Nephron (organoid): ENCODE data around the gene LGALS7.
A peak's percentile ranks its signal among the peaks of the same experiment; 100 is the strongest.
"Not testable (repeated sequence)": the region's sequence is repeated elsewhere in the genome, so short reads cannot be mapped to it uniquely, and the experiment has no call there.

ENCODE experiments used
- H3K27ac Mint-ChIP-seq, 3 experiments: 2 replicates each; pipeline ENCODE4 v1.8.0; 2020; ENCODE audit warnings: mixed read lengths in 3 of 3, mild to moderate bottlenecking in 2 of 3, moderate library complexity in 1 of 3
- H3K27me3 Mint-ChIP-seq: 2 replicates; pipeline ENCODE4 v1.8.0; 2021; ENCODE audit warnings: low read depth, mild to moderate bottlenecking, moderate library complexity, mixed read lengths
- H3K36me3 Mint-ChIP-seq: 2 replicates; pipeline ENCODE4 v1.8.0; 2020; ENCODE audit warnings: low read depth, mixed read lengths
- H3K4me1 Mint-ChIP-seq: 2 replicates; pipeline ENCODE4 v1.8.0; 2020; ENCODE audit warnings: mixed read lengths
- H3K4me3 Mint-ChIP-seq, 3 experiments: 2 replicates each; pipeline ENCODE4 v1.8.0; 2020; ENCODE audit warnings: mild to moderate bottlenecking in 3 of 3, mixed read lengths in 3 of 3, moderate library complexity in 2 of 3
- H3K9me3 Mint-ChIP-seq: 2 replicates; pipeline ENCODE4 v1.8.0; 2020; ENCODE audit warnings: mixed read lengths
- CTCF ChIP-seq, 3 experiments: fragments of 200-600 bp; sonication (generic); IDR thresholded peaks; one replicate each; pipeline ENCODE4 v1.5.0; 2021; ENCODE audit warnings: antibody characterized with exemption in 3 of 3; ENCODE audit not compliant: unreplicated experiment in 3 of 3

LGALS7 gene

GRCh38 chr19:38809592-38810252, 36.4 kb upstream of the LGALS7 start:
- Mint-ChIP-seq H3K4me3 (no peak overlapping the region), H3K4me1 (peaks cover 9% of the 10 kb centered on the region), H3K36me3 (no peaks in the 10 kb centered on the region), H3K27ac (peak overlapping the region in 1 of 3 experiments; percentile 63), H3K27me3 (no peaks in the 10 kb centered on the region), H3K9me3 (no peaks in the 10 kb centered on the region)
- no peak for TF ChIP-seq CTCF (IDR thresholded peaks at IDR 0.05; ENCODE audit: unreplicated experiment in 3 of 3)

- H3K4me1 Mint-ChIP-seq = peaks cover 9% of the 10 kb centered on the region
- H3K9me3 Mint-ChIP-seq = no peaks in the 10 kb centered on the region
- no peaks in the 10 kb centered on the region for H3K27me3 Mint-ChIP-seq
- no peaks in the 10 kb centered on the region for H3K36me3 Mint-ChIP-seq
- H3K27ac Mint-ChIP-seq = no peak overlapping the region
- TF ChIP-seq CTCF (IDR thresholded peaks at IDR 0.05; ENCODE audit: unreplicated experiment in 3 of 3) = no peak
- no peak overlapping the region for H3K4me3 Mint-ChIP-seq
Observed at GRCh38 chr19:38808741-38809140, 35.4 kb upstream of the LGALS7 start.

GRCh38 chr19:38807374-38808098, 34.2 kb upstream of the LGALS7 start:
- not testable (repeated sequence) for H3K4me3 Mint-ChIP-seq, H3K36me3 Mint-ChIP-seq, H3K27me3 Mint-ChIP-seq, H3K4me1 Mint-ChIP-seq, H3K9me3 Mint-ChIP-seq
- H3K27ac Mint-ChIP-seq = peak overlapping the region; percentile 75 to 91 (median 89)

GRCh38 chr19:38806371-38806770, 33.1 kb upstream of the LGALS7 start:
- Mint-ChIP-seq H3K4me1 (peaks cover 9% of the 10 kb centered on the region), H3K9me3 (no peaks in the 10 kb centered on the region), H3K27me3 (no peaks in the 10 kb centered on the region), H3K36me3 (no peaks in the 10 kb centered on the region), H3K4me3 (no peak overlapping the region), H3K27ac (no peak overlapping the region)
- TF ChIP-seq CTCF (IDR thresholded peaks at IDR 0.05; ENCODE audit: unreplicated experiment in 3 of 3) = no peak

- H3K27me3 Mint-ChIP-seq = no peaks in the 10 kb centered on the region
- no peak for TF ChIP-seq CTCF (IDR thresholded peaks at IDR 0.05; ENCODE audit: unreplicated experiment in 3 of 3)
- no peaks in the 10 kb centered on the region for H3K9me3 Mint-ChIP-seq
- H3K4me3 Mint-ChIP-seq = no peak overlapping the region
- H3K4me1 Mint-ChIP-seq = peaks cover 9% of the 10 kb centered on the region
- H3K27ac Mint-ChIP-seq = peak overlapping the region in 1 of 3 experiments; percentile 57
- no peaks in the 10 kb centered on the region for H3K36me3 Mint-ChIP-seq
Observed at GRCh38 chr19:38805180-38805579, 31.9 kb upstream of the LGALS7 start.

- no peak overlapping the region for H3K27ac Mint-ChIP-seq
- H3K4me3 Mint-ChIP-seq = no peak overlapping the region
- peaks cover 5% of the 10 kb centered on the region for H3K9me3 Mint-ChIP-seq
- no peaks in the 10 kb centered on the region for H3K36me3 Mint-ChIP-seq
- no peak for TF ChIP-seq CTCF (IDR thresholded peaks at IDR 0.05; ENCODE audit: unreplicated experiment in 3 of 3)
- H3K4me1 Mint-ChIP-seq = peaks cover 9% of the 10 kb centered on the region
- peaks cover 4% of the 10 kb centered on the region for H3K27me3 Mint-ChIP-seq
Observed at GRCh38 chr19:38803543-38803942, 30.2 kb upstream of the LGALS7 start.
